NCI-H187 treated with DMSO at 0.1 percent for 48 hours (cell line): ENCODE measurements around the gene AEBP1.

Experiments used
- DNase-seq: peaks from one replicate; lab custom pipeline; 2025; lab: John Stamatoyannopoulos, UW

Gene AEBP1

DNA sequence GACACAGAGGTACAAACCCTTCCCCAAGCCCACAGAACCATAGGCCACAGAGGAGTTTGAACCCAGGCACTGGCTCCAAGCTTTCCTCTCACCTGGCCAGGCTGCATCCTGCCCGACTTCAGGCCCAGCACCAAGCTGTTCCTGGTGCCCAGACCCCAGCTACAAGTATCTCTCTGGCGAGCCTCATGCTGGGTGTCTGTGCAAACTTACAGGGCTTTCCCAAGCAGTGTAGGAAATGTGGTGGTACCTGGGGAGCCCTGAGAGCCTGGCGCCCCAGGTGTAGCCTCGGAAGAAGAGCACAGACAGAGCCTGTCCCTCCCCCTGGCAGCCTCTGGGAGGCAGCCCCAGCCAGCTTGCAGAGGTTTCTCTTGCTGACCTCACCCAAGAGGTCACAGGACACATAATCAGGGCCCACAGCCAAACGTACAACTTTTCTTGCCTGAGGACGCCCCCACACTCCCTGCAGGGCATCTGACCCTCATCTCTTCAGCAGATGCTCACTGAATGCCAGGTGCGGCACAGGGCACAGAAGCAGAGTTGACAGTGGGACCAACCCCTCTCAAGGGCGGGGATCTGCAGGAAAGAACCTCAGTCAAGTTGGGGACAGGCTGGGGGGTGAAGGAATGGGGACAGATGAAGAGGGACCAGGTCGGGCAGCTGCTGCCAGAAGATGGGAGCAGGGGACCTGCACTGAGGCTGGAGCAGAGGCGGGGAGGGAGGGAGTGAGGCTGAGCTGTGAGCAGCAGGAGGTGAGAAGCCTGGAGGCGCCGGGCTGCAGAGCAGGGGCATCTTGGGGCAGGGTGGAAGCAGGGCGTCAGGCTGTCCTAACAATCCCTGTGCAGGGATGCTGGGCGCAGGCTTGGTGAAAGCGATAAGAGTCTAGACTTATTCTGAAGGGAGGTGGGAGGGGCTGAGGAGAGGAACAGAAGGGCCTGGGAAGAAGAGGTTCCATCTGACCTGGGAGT lies 53.3 kb downstream of the AEBP1 start:
- no peak for DNase-seq

DNA sequence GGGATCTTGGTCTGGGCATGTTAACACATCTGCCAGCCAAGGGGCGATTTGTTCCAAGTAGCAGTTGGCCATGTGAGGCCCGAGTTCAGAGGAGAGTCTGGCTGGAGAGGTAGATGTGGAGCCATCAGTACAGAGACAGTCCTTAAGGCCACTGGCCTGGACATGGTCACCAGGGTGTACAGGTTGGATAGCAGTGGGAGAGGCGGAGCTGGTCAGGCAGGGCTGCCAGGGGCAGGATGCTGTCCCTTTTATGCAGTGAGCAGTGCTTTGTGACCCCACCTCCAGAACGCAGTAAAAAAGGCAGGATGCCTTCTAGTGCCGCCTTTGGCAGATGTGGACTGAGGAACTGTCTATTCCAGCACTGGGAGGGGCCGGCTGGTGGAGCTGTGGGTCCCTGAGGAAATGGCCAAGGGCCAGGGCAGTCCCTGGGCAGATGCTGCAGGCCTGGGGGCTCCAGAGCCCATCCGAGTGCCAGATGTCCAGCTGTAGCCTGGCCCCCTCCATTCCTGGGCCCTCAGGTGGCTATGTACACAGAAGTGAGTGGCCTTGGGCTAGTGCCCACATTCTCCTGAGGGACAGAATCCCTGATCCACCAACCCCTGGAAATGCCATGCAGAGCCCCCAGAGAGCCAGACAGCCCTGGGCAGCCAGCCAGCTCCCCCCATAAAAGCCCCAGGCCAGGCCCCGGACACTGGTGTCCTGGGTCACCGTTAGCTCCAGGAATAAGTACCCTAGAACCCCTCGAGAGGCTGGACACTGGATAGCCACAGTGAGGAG lies 54.1 kb downstream of the AEBP1 start:
- no peak for DNase-seq

DNA sequence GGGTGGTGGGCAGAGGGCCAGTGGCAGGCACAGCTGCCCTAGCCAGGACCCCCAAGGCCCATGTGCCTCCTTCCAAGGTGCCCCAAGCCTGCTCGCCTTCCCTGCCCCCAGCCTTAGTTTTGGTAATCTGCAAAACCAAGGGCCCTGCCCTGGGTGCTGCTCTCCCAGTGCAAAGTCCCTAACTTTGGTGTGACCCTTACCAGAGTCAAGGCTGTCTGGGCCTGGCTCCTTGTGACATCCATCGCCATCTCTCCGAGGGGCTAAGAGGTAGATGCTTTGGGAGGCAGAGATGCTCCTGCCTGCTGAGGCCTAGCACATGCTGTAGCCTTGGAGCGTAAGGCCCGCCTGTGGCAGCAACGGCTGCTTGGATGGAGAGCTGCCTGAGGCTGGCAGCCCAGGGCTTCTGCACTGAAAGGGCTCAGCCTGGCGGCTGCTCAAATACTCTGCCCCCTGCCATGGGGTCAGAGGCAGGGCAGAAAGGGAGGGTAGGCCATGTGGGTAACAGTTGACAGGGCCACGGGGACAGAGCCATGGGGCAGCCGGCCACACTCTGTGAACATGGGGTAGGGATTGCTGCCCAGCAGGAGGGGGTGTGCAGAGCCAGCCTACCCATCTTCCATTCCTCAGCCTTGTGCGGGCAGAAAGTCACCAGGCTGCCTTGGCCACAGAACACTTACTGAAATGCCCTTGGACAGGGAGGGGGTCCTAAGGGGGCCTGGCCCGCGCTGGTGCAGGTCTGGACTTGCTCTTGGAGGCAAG lies 54.9 kb downstream of the AEBP1 start:
- no peak for DNase-seq

DNA sequence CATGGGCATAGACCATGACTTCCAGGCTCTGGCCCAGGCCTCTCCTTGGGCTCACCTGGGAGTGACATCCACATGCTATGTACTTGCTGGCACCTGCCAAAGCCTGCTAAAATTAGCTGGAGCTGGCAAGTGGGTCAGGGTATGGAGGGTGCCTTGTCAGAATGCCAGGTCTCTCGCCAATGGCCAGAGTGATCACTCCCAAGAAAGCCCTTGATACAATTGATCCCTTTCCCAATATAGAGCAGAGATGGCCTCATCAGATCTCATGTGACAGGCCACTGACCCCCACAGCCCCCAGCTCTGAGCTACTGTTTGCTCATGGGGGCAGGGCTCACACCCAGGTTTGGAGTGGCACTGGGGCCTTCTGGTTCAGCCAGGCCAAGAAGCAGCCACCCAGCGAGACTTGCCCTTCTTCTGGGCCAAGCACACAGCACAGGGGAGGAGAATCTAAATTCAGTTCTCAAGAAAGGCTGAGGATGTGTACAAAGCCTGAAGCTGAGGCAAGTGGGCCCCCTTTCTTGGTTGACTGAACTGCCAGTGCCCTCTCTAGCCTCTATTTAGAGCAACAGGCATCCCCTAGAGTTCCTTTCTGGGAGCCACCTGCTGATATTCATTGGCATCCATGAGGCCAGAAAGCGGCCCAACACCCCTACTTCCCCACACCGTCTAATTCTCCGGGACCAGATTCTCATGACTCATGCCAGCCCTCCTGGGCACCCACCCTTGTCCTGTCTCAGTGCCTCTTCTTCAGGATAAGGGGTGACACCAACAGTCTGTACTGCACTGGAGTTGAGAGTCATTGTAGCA lies 55.9 kb downstream of the AEBP1 start:
- no peak for DNase-seq

DNA sequence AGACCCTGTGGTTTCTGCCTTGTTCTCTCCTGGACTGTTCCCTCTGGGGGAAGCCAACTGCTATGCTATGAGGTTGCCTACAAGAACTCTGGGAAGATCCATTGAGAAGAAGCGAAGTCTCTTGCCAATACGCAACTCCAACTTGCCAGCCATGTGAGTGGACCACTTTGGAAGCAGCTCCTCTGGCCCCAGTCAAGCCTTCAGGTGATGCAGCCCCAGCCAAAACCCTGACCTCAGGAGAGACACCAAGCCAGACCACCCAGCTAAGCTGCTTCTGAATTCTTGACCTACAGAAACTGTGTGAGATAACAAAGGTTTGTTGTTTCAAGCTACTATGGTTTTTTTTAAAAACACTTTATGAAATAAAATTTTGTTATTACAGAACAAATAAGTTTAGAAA lies 57.2 kb downstream of the AEBP1 start:
- DNase-seq: no peak

DNA sequence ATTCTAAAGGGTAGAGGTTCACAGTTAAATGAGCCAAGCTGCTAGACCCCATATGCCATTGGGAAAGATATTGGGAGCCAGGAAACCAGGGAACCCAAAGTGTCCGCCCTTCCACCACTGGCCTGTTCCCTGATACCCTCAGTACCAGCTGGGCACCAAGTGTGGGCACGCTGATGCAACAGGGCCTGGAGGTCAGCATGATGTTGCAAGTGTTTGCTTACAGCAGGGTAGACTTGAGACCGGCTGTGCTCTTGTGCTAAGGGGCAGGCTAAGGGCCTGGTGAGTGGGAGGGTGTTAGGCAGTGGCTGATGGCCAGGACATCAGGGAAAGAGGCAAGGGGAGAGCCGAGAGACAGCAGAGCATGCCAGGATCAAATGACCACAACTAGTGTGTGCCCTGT lies 58.0 kb downstream of the AEBP1 start:
- DNase-seq: no peak

DNA sequence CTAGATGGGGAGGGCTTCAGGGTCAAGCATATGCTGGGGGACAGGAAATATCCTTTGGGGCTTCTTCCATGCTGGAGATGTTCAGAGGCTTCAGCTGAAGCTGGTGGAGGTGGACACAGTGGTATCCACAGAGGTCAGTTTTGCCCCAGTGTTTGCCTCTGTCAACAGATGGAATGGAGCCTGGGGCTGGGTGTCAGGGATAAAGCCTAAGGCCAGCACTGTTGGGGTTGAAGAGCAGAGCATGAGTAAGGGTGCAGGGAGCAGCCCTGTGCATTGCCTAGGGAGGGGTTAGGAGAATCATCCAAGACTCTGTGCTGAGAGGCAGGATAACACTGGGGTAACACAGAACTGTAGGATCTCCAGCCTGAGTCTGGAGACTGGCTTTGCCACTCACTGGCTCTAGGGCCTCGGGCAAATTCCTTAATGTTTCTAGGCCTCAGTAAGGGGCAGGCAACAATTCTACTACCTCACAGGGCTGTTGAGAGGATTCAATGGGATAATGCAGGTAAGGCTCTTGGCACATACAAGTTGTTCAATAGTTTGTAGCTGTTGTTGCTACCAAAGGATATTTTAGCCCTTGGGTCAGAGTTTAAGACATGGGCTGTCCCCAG lies 58.7 kb downstream of the AEBP1 start:
- no peak for DNase-seq

DNA sequence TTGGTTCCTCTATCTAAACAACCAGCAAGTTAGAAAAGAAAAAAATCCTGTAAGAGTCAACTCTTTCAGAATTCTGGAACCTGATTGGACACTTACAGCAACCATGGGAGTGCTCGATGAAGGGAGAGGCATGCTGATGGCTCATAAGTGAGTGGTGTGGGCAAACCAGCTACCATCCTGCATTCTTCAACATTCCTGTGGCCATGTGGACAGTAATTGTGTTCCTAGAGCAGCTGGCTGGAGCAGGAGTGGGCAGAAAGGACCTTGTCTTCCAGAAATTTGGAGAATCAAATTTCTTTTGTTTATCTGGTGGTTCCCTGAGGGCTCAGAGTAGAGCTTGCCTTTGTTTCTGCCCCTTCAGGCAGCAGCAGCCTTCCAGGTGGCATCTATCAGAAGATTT lies 59.4 kb downstream of the AEBP1 start:
- no peak for DNase-seq
